Activated naive CD4-positive, alpha-beta T cell treated with anti-CD3 and anti-CD28 coated beads, Interleukin-2, amount 50 U/mL, for 72 hours (primary cell): ENCODE results near the gene UQCR11. TPM values are rescaled to one million over a fixed set of nuclear protein-coding genes. Genes with fewer than 3 reads are reported as not detected.

ENCODE experiments used
- ATAC-seq, 2 donors: fragments of 150-1000 bp; cut with Tn5 transposase; 2 replicates each; pipeline ENCODE4 v1.10.0; 2021; ENCODE audit warnings: mild to moderate bottlenecking in 2 of 2, moderate library complexity in 2 of 2
- DNase-seq, 2 donors: peaks; one replicate each; pipeline ENCODE4 v3.0.0; 2021 to 2022; ENCODE audit warnings: low spot score in 2 of 2
- H3K27ac Mint-ChIP-seq, 2 donors: one replicate each; pipeline ENCODE4 v1.8.0; 2022; ENCODE audit warnings: mild to moderate bottlenecking in 2 of 2, mixed read lengths in 2 of 2
- H3K36me3 Mint-ChIP-seq, 2 donors: one replicate each; pipeline ENCODE4 v1.8.0; 2022; ENCODE audit warnings: mixed read lengths in 2 of 2
- H3K9me3 Mint-ChIP-seq, 2 donors: one replicate each; pipeline ENCODE4 v1.8.0; 2022; ENCODE audit warnings: mixed read lengths in 2 of 2
- total RNA-seq, 2 donors: library from RNA; stranded (reverse); gene quantifications; one replicate each; pipeline ENCODE4 v1.2.3, GENCODE V29; 2022

UQCR11 gene
- total RNA-seq, 2 donors from 2014 or later, result 163 to 193 TPM

- no peaks in the 10 kb centered on the region for H3K36me3 Mint-ChIP-seq
- H3K9me3 Mint-ChIP-seq, result no peaks in the 10 kb centered on the region
- DNase-seq, result no peak
- no peak overlapping the region for H3K27ac Mint-ChIP-seq
- ATAC-seq, result no peak
These were observed 55.8 kb downstream of the UQCR11 start for GRCh38 chr19:1549332-1549945.

Other genes with a start within 250 kb of the UQCR11 start
- 100 to 1,000 TPM in 1 of 2 donors, 10 to 100 TPM in 1; 89.4 to 105 TPM for gene NDUFS7, start 221.6 kb downstream of the UQCR11 start, total RNA-seq
- 10 to 100 TPM in 1 of 2 donors, 1 to 10 TPM in 1; 4.2 to 30.2 TPM for gene GAMT, start 203.9 kb downstream of the UQCR11 start, total RNA-seq
- gene DAZAP1, start 197.9 kb downstream of the UQCR11 start, total RNA-seq, result 100 to 1,000 TPM; 194 to 298 TPM
- gene RPS15, start 167.1 kb downstream of the UQCR11 start, total RNA-seq, result 1,000 to 10,000 TPM; 1,495 to 1,747 TPM
- under 1 TPM; 0.09 to 0.14 TPM for gene APC2, start 155.3 kb downstream of the UQCR11 start, total RNA-seq
- gene C19orf25, start 126.2 kb downstream of the UQCR11 start, total RNA-seq, result 10 to 100 TPM; 24.5 to 29.3 TPM
- gene PCSK4, start 115.1 kb downstream of the UQCR11 start, total RNA-seq, result 1 to 10 TPM; 8.4 to 9.4 TPM
- 1 to 10 TPM; 1.4 to 2.9 TPM for gene REEP6, start 114.3 kb downstream of the UQCR11 start, total RNA-seq
- gene ADAMTSL5, start 92.4 kb downstream of the UQCR11 start, total RNA-seq, result 1 to 10 TPM; 2.0 to 6.0 TPM
- not detected for gene PLK5, start 81.4 kb downstream of the UQCR11 start, total RNA-seq
- gene MEX3D, start 37.1 kb downstream of the UQCR11 start, total RNA-seq, result 1 to 10 TPM; 3.0 to 7.0 TPM
- gene MBD3, start 12.6 kb downstream of the UQCR11 start, total RNA-seq, result 100 to 1,000 TPM in 1 of 2 donors, 10 to 100 TPM in 1; 50.8 to 103 TPM
- 100 to 1,000 TPM in 1 of 2 donors, 10 to 100 TPM in 1; 65.2 to 104 TPM for gene TCF3, start 47.2 kb upstream of the UQCR11 start, total RNA-seq
- gene ONECUT3, start 148.0 kb upstream of the UQCR11 start, total RNA-seq, result not detected
- gene ATP8B3, start 206.8 kb upstream of the UQCR11 start, total RNA-seq, result 10 to 100 TPM; 11.7 to 28.7 TPM
- gene REXO1, start 243.0 kb upstream of the UQCR11 start, total RNA-seq, result 10 to 100 TPM; 35.5 to 44.5 TPM